Peyer's patch (tissue), 4 donors: Measurements from ENCODE around the gene ASCC3.

Experiments used
- CTCF ChIP-seq, 6 experiments: fragments of 450-650 bp in 4 of 6; fragments of 200-600 bp in 2 of 6; sonication (generic) in 1 of 6; IDR thresholded peaks; one replicate each; pipeline ENCODE4 v1.5.1; 2017 to 2019; ENCODE audit warnings: antibody characterized with exemption in 6 of 6, mild to moderate bottlenecking in 3 of 6, moderate library complexity in 1 of 6
- POLR2A ChIP-seq, 2 donors: fragments of 450-650 bp; IDR thresholded peaks; one replicate each; pipeline ENCODE4 v1.5.1; 2017; ENCODE audit warnings: antibody characterized with exemption in 2 of 2, mild to moderate bottlenecking in 2 of 2, moderate library complexity in 2 of 2

GRCh38 chr6:100876251-100876650 is 4.9 kb downstream of the ASCC3 start:
- TF ChIP-seq CTCF (IDR thresholded peaks at IDR 0.05) (no peak), POLR2A (IDR thresholded peaks at IDR 0.05) (no peak)
